Parathyroid adenoma (tissue), 2 donors: ENCODE data around the gene KLHL30.

ENCODE experiments used
- H2AFZ ChIP-seq: fragments of 300-600 bp; sonication (generic); one replicate; pipeline ENCODE4 v1.7.0; 2017; ENCODE audit warnings: antibody characterized with exemption, mild to moderate bottlenecking
- H3K27ac ChIP-seq: fragments of 300-600 bp; sonication (generic); one replicate; pipeline ENCODE4 v1.7.0; 2017
- H3K27me3 ChIP-seq: fragments of 300-600 bp; sonication (generic); one replicate; pipeline ENCODE4 v1.7.0; 2017; ENCODE audit warnings: low read length; ENCODE audit not compliant: control insufficient read depth, insufficient read depth
- H3K36me3 ChIP-seq: fragments of 300-600 bp; sonication (generic); one replicate; pipeline ENCODE4 v1.7.0; 2017; ENCODE audit warnings: low read length; ENCODE audit not compliant: control insufficient read depth, insufficient read depth
- H3K4me1 ChIP-seq: fragments of 300-600 bp; sonication (generic); one replicate; pipeline ENCODE4 v1.7.0; 2017; ENCODE audit warnings: control low read depth
- H3K4me2 ChIP-seq: fragments of 300-600 bp; sonication (generic); one replicate; pipeline ENCODE4 v1.7.0; 2017; ENCODE audit warnings: low read length
- H3K4me3 ChIP-seq: fragments of 300-600 bp; sonication (generic); one replicate; pipeline ENCODE4 v1.7.0; 2017; ENCODE audit warnings: low read depth, low read length
- H3K79me2 ChIP-seq: fragments of 300-600 bp; sonication (generic); one replicate; pipeline ENCODE4 v1.7.0; 2017; ENCODE audit warnings: control low read depth
- H3K9ac ChIP-seq: fragments of 300-600 bp; sonication (generic); one replicate; pipeline ENCODE4 v1.7.0; 2017; ENCODE audit warnings: mild to moderate bottlenecking
- H3K9me3 ChIP-seq: fragments of 300-600 bp; sonication (generic); one replicate; pipeline ENCODE4 v1.7.0; 2017; ENCODE audit warnings: low read length; ENCODE audit not compliant: control insufficient read depth
- TF ChIP-seq, protein P1 (sequence below): fragments of 300-600 bp; sonication (generic); IDR thresholded peaks from one replicate; pipeline ENCODE4 v1.7.0; 2017; ENCODE audit warnings: antibody characterized with exemption, mild to moderate bottlenecking
- donor health status: primary hyperparathyroidism.

The KLHL30 gene

DNA sequence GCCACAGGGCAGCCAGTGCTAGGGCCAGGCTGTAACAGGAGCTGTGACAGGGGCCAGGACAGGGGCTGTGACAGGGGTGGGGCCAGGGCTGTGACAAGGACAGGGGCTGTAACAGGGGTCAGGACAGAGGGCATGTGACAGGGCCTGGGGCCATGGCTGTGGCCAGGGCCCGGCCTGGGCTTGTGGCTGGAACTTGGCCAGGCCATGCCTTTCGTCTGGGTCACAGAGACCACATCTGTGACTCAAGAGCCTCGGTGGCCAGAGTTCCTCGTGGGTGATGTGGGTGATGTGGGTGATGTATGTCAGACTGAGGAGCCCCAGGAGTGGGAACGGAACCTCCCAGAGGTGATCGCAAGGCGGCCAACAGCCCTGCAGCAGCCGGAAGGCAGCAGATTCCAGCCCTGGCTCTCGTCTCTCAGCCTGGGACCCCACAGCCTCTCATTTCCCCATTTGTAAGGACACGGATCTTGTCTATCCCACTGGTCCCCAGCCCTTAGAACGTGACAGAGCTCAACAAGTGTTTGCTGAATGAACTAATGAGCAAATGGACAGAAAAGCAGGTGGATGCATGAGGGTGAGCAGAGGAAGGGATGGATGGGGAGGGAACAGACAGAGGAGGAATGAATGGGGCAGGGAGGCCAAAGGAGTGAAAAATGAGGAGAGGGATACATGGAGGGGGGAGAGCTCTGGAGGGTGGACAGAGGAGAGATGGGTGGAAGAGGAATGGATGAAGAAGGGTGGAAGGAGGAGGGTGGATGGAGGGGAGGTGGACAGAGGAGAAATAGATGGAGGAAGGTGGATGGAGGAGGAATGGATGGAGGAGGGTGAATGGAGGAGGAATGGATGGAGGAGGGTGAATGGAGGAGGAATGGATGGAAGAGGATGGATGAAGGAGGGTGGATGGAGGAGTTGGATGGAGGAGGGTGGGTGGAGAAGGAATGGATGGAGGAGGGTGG, 21.0 kb upstream of the KLHL30 start:
- no peaks in the 10 kb centered on the region for H3K9me3 ChIP-seq
- no peaks in the 10 kb centered on the region for H3K4me1 ChIP-seq
- H3K79me2 ChIP-seq, result no peaks in the 10 kb centered on the region
- no peak overlapping the region for H3K4me3 ChIP-seq
- H3K36me3 ChIP-seq, result no peaks in the 10 kb centered on the region
- H3K9ac ChIP-seq, result no peak overlapping the region
- no peak overlapping the region for H2AFZ ChIP-seq
- no peak overlapping the region for H3K4me2 ChIP-seq
- H3K27ac ChIP-seq, result no peak overlapping the region
- TF ChIP-seq, protein P1, sequence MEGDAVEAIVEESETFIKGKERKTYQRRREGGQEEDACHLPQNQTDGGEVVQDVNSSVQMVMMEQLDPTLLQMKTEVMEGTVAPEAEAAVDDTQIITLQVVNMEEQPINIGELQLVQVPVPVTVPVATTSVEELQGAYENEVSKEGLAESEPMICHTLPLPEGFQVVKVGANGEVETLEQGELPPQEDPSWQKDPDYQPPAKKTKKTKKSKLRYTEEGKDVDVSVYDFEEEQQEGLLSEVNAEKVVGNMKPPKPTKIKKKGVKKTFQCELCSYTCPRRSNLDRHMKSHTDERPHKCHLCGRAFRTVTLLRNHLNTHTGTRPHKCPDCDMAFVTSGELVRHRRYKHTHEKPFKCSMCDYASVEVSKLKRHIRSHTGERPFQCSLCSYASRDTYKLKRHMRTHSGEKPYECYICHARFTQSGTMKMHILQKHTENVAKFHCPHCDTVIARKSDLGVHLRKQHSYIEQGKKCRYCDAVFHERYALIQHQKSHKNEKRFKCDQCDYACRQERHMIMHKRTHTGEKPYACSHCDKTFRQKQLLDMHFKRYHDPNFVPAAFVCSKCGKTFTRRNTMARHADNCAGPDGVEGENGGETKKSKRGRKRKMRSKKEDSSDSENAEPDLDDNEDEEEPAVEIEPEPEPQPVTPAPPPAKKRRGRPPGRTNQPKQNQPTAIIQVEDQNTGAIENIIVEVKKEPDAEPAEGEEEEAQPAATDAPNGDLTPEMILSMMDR, result no peak
- no peaks in the 10 kb centered on the region for H3K27me3 ChIP-seq

GRCh38 chr2:238119756-238120462, 18.6 kb upstream of the KLHL30 start:
- Histone ChIP-seq H3K36me3 (no peaks in the 10 kb centered on the region), H3K4me1 (no peaks in the 10 kb centered on the region), H3K27me3 (no peaks in the 10 kb centered on the region), H3K4me3 (no peak overlapping the region), H3K79me2 (no peaks in the 10 kb centered on the region), H3K9me3 (no peaks in the 10 kb centered on the region), H3K9ac (no peak overlapping the region), H3K4me2 (no peak overlapping the region), H2AFZ (no peak overlapping the region), H3K27ac (no peak overlapping the region)
- TF ChIP-seq, protein P1, result no peak

DNA sequence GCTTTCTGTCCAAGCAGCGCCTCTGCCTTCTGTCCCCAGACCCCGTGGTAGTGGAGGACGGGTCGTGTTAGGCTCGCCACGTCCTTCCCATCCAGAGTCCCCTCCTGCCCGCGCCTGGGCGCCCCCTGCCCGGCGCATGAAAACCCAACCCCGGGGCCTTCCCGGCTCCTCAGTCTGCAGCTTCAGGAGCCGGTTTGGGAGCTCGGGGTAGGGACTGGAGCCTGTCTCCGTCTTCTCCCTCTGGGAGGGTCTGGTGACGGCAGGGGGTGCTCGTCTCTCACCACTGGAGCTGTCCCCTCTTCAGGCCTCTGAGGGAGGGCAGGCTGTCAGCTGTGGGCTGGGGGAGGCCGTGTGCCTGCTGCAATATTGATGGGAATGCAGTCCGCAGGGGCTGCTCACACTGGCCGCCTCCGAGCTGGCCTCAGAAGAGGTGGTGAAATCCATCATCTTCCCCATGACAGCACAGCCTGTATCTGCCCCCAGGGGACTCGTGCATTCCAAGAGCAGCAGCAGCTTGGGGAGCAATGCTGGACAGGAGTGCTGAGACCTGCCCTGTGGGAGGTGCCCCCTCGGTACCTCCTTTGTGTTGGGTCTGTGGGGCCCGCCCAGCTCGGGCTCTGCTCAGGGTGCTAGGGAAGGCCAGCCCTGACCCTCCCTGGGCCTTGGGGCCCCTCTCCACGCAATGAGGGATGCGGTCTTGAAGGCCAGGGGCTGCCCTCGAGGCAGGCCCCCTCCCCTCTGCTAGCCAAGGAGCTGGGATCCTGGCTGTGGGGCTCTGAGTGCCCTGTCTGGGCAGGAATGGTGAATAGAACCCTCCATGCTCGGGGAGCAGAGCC, 17.8 kb upstream of the KLHL30 start:
- Histone ChIP-seq H3K9ac (no peak overlapping the region), H3K79me2 (no peaks in the 10 kb centered on the region), H3K4me1 (no peaks in the 10 kb centered on the region), H3K9me3 (no peaks in the 10 kb centered on the region), H3K36me3 (no peaks in the 10 kb centered on the region), H3K27ac (no peak overlapping the region), H3K27me3 (no peaks in the 10 kb centered on the region), H3K4me2 (no peak overlapping the region), H2AFZ (no peak overlapping the region), H3K4me3 (no peak overlapping the region)
- TF ChIP-seq, protein P1, result no peak

GRCh38 chr2:238121511-238122286, 16.8 kb upstream of the KLHL30 start:
- H3K9ac ChIP-seq, result no peak overlapping the region
- no peak overlapping the region for H3K4me3 ChIP-seq
- no peaks in the 10 kb centered on the region for H3K9me3 ChIP-seq
- no peak overlapping the region for H3K27ac ChIP-seq
- H3K36me3 ChIP-seq, result no peaks in the 10 kb centered on the region
- no peak overlapping the region for H2AFZ ChIP-seq
- H3K4me1 ChIP-seq, result no peaks in the 10 kb centered on the region
- no peaks in the 10 kb centered on the region for H3K79me2 ChIP-seq
- H3K27me3 ChIP-seq, result no peaks in the 10 kb centered on the region
- H3K4me2 ChIP-seq, result no peak overlapping the region
- TF ChIP-seq, protein P1, result no peak
